NCI-H345 (cell line): ENCODE results near the gene HBG1.
"Not testable (repeated sequence)": the region's sequence is repeated elsewhere in the genome, so short reads cannot be mapped to it uniquely, and the experiment has no call there.

Experiments
- DNase-seq: peaks from one replicate; lab custom pipeline; 2025; lab: John Stamatoyannopoulos, UW

Gene HBG1

DNA sequence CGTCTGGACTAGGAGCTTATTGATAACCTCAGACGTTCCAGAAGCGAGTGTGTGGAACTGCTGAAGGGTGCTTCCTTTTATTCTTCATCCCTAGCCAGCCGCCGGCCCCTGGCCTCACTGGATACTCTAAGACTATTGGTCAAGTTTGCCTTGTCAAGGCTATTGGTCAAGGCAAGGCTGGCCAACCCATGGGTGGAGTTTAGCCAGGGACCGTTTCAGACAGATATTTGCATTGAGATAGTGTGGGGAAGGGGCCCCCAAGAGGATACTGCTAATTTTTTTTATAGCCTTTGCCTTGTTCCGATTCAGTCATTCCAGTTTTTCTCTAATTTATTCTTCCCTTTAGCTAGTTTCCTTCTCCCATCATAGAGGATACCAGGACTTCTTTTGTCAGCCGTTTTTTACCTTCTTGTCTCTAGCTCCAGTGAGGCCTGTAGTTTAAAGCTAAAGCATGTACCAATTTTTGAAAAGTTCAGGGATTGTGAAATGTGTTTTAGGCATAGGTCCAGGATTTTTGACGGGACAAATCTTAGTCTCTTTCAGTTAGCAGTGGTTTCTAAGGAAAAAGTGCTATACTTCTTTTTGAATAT is at the start of gene HBG1:
Gene HBG1 (minus strand): TSS at position 51 of the 590 bp plus-strand sequence. CDS start 53 bp downstream, outside the sequence.
- not testable (repeated sequence) for DNase-seq

- no peak for DNase-seq
These were observed 48.8 kb upstream of the HBG1 start for GRCh38 chr11:5298451-5298850.

- no peak for DNase-seq
These were observed 48.2 kb upstream of the HBG1 start for GRCh38 chr11:5297721-5298323.

GRCh38 chr11:5294342-5294995 is 44.8 kb upstream of the HBG1 start:
- not testable (repeated sequence) for DNase-seq

DNA sequence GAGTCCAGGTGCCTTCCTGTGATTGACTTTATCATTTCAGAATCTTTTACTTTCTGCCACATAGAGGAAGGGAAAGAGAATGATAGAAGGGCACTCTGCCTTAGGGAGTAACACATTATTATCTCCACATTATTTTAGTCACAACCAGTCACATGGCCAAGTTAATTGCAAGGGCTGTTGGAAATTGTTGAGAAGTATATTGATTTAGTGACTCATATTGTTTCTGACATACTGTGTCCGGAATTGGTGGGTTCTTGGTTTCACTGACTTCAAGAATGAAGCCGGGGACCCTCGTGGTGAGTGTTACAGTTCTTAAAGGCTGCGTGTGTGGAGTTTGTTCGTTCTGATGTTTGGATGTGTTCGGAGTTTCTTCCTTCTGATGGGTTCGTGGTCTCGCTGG is 43.4 kb upstream of the HBG1 start:
- DNase-seq, result no peak

- peak; percentile 1 for DNase-seq
These were observed 41.7 kb upstream of the HBG1 start for GRCh38 chr11:5291207-5291838.

- no peak for DNase-seq
These were observed 40.4 kb upstream of the HBG1 start for GRCh38 chr11:5290106-5290505.

DNA sequence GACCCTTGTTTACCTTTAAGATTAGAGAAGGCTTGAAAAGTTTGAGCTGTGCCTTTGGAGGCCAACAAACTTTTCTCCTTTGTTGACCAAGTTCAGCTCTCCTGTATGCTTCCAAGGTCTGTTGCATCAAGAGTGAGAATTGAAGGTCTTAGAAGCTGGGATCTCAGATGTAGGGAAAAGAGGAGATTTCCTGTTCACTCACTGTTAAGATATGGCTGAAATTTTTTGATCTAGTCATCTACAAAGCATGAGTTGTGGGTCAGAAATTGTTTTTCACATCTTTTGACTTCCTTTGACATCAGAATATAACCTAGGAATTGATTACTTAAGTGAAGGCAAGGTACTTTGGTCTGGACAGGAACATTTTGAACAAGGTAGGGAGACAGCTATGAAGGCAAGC is 40.0 kb upstream of the HBG1 start:
- no peak for DNase-seq

- no peak for DNase-seq
These were observed 39.4 kb upstream of the HBG1 start for GRCh38 chr11:5288906-5289550.

DNA sequence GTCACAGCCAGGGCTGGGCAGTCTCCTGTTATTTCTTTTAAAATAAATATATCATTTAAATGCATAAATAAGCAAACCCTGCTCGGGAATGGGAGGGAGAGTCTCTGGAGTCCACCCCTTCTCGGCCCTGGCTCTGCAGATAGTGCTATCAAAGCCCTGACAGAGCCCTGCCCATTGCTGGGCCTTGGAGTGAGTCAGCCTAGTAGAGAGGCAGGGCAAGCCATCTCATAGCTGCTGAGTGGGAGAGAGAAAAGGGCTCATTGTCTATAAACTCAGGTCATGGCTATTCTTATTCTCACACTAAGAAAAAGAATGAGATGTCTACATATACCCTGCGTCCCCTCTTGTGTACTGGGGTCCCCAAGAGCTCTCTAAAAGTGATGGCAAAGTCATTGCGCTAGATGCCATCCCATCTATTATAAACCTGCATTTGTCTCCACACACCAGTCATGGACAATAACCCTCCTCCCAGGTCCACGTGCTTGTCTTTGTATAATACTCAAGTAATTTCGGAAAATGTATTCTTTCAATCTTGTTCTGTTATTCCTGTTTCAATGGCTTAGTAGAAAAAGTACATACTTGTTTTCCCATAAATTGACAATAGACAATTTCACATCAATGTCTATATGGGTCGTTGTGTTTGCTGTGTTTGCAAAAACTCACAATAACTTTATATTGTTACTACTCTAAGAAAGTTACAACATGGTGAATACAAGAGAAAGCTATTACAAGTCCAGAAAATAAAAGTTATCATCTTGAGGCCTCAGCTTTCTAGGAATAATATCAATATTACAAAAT is 38.6 kb upstream of the HBG1 start:
- no peak for DNase-seq

DNA sequence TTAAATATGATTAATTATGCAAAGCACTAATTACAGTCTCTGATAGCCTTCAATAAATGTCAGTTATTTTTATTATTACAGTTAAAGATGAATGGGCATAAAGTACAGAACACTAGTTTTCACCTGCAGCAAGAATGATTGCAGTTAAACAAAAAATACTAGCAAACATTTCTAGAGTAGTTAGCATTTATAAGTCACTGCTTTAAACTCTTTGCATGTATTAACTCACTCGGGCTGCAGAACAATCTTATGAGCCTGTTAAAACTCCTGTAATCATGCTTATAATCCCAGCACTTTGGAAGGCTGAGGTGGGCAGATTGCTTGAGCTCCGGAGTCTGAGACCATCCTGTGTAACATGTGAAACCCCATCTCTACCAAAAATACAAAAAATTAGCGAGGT is 37.2 kb upstream of the HBG1 start:
- DNase-seq, result no peak

GRCh38 chr11:5286351-5286750 is 36.7 kb upstream of the HBG1 start:
- DNase-seq, result no peak

- DNase-seq, result no peak
These were observed 36.2 kb upstream of the HBG1 start for GRCh38 chr11:5285703-5286340.

DNA sequence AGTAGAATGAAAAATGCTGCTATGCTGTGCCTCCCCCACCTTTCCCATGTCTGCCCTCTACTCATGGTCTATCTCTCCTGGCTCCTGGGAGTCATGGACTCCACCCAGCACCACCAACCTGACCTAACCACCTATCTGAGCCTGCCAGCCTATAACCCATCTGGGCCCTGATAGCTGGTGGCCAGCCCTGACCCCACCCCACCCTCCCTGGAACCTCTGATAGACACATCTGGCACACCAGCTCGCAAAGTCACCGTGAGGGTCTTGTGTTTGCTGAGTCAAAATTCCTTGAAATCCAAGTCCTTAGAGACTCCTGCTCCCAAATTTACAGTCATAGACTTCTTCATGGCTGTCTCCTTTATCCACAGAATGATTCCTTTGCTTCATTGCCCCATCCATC is 35.0 kb upstream of the HBG1 start:
- DNase-seq, result no peak

- DNase-seq, result no peak
These were observed 34.2 kb upstream of the HBG1 start for GRCh38 chr11:5283882-5284281.

DNA sequence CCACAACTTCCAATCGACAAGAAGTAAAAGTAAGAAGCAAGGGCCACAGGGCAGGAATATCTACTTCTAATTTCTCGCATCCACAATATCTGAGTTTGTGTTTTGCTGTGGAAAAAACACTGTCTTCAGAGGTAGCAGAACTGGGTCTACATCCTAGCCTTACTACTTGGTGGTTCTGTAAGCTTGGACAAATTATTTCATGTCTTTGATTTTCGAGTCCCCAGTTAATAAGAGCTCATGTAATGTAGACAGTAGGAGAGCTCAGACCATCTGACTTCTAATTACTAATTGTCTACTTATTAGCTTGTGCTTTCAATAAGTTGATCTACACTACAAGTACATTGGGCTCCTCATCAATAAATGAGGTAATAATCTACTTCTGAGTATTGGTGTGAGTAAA is 33.4 kb upstream of the HBG1 start:
- no peak for DNase-seq

- no peak for DNase-seq
These were observed 33.0 kb upstream of the HBG1 start for GRCh38 chr11:5282628-5283027.

GRCh38 chr11:5281596-5281995 is 31.9 kb upstream of the HBG1 start:
- no peak for DNase-seq

DNA sequence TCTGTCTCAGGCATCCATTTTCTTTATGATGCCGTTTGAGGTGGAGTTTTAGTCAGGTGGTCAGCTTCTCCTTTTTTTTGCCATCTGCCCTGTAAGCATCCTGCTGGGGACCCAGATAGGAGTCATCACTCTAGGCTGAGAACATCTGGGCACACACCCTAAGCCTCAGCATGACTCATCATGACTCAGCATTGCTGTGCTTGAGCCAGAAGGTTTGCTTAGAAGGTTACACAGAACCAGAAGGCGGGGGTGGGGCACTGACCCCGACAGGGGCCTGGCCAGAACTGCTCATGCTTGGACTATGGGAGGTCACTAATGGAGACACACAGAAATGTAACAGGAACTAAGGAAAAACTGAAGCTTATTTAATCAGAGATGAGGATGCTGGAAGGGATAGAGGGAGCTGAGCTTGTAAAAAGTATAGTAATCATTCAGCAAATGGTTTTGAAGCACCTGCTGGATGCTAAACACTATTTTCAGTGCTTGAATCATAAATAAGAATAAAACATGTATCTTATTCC is 31.0 kb upstream of the HBG1 start:
- DNase-seq, result peak; percentile 21

DNA sequence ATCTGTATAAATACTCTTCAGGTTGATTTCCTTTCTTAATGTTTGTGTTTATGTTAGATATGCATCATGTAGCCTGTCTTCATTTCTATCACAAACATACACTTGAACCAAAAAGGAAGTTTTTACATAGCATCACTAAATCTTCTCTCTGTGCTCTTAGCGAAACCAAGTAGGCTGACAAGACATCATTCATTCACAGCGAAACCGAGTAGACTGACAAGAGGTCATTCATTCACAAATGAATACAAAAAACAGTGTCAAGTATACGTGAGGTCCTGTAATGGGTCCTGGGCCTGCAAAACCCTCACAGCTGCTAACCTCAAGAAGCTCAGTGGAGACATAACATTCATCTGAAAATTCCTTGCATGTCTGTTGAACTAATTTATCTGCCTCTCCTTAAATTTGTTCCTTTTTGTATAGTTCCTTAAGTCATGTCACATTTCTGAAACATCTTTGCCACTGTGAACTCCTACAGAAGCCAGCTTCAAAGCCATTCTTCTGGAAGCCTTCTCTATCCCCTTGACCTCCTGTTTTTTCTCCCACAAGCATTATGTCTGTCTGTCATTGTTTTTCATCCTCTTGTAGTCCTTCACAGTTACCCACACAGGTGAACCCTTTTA is 29.9 kb upstream of the HBG1 start:
- DNase-seq, result no peak
